Measurements from ENCODE around the gene MYO7B.

Gene MYO7B

GRCh38 chr2:127650041-127650784 lies 114.7 kb downstream of the MYO7B start:
- peak; percentile 28 for DNase-seq

GRCh38 chr2:127650785-127651380 lies 115.4 kb downstream of the MYO7B start:
- DNase-seq, result no peak

- DNase-seq, result no peak
Measured at GRCh38 chr2:127651381-127651809, 115.9 kb downstream of the MYO7B start.

GRCh38 chr2:127651971-127652550 lies 116.6 kb downstream of the MYO7B start:
- no peak for DNase-seq

GRCh38 chr2:127652786-127653357 lies 117.4 kb downstream of the MYO7B start:
- DNase-seq, result no peak

GRCh38 chr2:127653421-127654083 lies 118.1 kb downstream of the MYO7B start:
- DNase-seq, result no peak

- DNase-seq, result no peak
Measured at GRCh38 chr2:127654084-127654837, 118.8 kb downstream of the MYO7B start.

- no peak for DNase-seq
Measured at GRCh38 chr2:127654838-127655175, 119.3 kb downstream of the MYO7B start.

- DNase-seq, result no peak
Measured at GRCh38 chr2:127655209-127656073, 120.0 kb downstream of the MYO7B start.

- no peak for DNase-seq
Measured at GRCh38 chr2:127656569-127657231, 121.2 kb downstream of the MYO7B start.

- no peak for DNase-seq
Measured at GRCh38 chr2:127657232-127657595, 121.7 kb downstream of the MYO7B start.

- no peak for DNase-seq
Measured at GRCh38 chr2:127658146-127658545, 122.7 kb downstream of the MYO7B start.

- DNase-seq, result no peak
Measured at GRCh38 chr2:127658641-127659407, 123.3 kb downstream of the MYO7B start.

- no peak for DNase-seq
Measured at GRCh38 chr2:127659408-127660290, 124.2 kb downstream of the MYO7B start.

- no peak for DNase-seq
Measured at GRCh38 chr2:127660291-127660578, 124.8 kb downstream of the MYO7B start.

GRCh38 chr2:127661072-127661649 lies 125.7 kb downstream of the MYO7B start:
- DNase-seq, result no peak

GRCh38 chr2:127661949-127662510 lies 126.5 kb downstream of the MYO7B start:
- no peak for DNase-seq

- DNase-seq, result no peak
Measured at GRCh38 chr2:127662937-127663565, 127.6 kb downstream of the MYO7B start.
